ENCODE measurements around the gene TAF9B. TPM values are rescaled to one million over a fixed set of nuclear protein-coding genes. Genes with fewer than 3 reads are reported as not detected.
A peak's percentile ranks its signal among the peaks of the same experiment; 100 is the strongest.
"Not testable (repeated sequence)": the region's sequence is repeated elsewhere in the genome, so short reads cannot be mapped to it uniquely, and the experiment has no call there.

The TAF9B gene
- total RNA-seq, 1 experiment from 2014 or later, result 19.3 TPM

GRCh38 chrX:78123190-78123589 is 16.3 kb downstream of the TAF9B start:
- in situ Hi-C loops (cut with HindIII; ENCODE audit: low pct_unique_long_range_greater_than_20kb, low sequenced_read_pairs), result no loop called here
- DNase-seq (ENCODE audit: low read depth, low spot score), result no peak

- no peak for DNase-seq (ENCODE audit: low read depth, low spot score)
- in situ Hi-C loops (cut with HindIII; ENCODE audit: low pct_unique_long_range_greater_than_20kb, low sequenced_read_pairs), result no loop called here
These were observed 19.8 kb downstream of the TAF9B start for GRCh38 chrX:78119521-78120227.

GRCh38 chrX:78118628-78119027 is 20.8 kb downstream of the TAF9B start:
- no peak for DNase-seq (ENCODE audit: low read depth, low spot score)
- in situ Hi-C loops (cut with HindIII; ENCODE audit: low pct_unique_long_range_greater_than_20kb, low sequenced_read_pairs), result no loop called here

GRCh38 chrX:78116766-78117165 is 22.7 kb downstream of the TAF9B start:
- DNase-seq (ENCODE audit: low read depth, low spot score), result no peak
- in situ Hi-C loops (cut with HindIII; ENCODE audit: low pct_unique_long_range_greater_than_20kb, low sequenced_read_pairs), result no loop called here

GRCh38 chrX:78116365-78116764 is 23.1 kb downstream of the TAF9B start:
- in situ Hi-C loops (cut with HindIII; ENCODE audit: low pct_unique_long_range_greater_than_20kb, low sequenced_read_pairs), result no loop called here
- no peak for DNase-seq (ENCODE audit: low read depth, low spot score)

- no peak for DNase-seq (ENCODE audit: low read depth, low spot score)
- in situ Hi-C loops (cut with HindIII; ENCODE audit: low pct_unique_long_range_greater_than_20kb, low sequenced_read_pairs), result no loop called here
These were observed 28.1 kb downstream of the TAF9B start for GRCh38 chrX:78111140-78111931.

GRCh38 chrX:78109458-78109857 is 30.0 kb downstream of the TAF9B start:
- no peak for DNase-seq (ENCODE audit: low read depth, low spot score)
- in situ Hi-C loops (cut with HindIII; ENCODE audit: low pct_unique_long_range_greater_than_20kb, low sequenced_read_pairs), result no loop called here

- no peak for DNase-seq (ENCODE audit: low read depth, low spot score)
- in situ Hi-C loops (cut with HindIII; ENCODE audit: low pct_unique_long_range_greater_than_20kb, low sequenced_read_pairs), result no loop called here
These were observed 32.8 kb downstream of the TAF9B start for GRCh38 chrX:78106651-78106986.

- in situ Hi-C loops (cut with HindIII; ENCODE audit: low pct_unique_long_range_greater_than_20kb, low sequenced_read_pairs), result no loop called here
- DNase-seq (ENCODE audit: low read depth, low spot score), result peak; percentile 38
These were observed 33.4 kb downstream of the TAF9B start for GRCh38 chrX:78105944-78106650.

- in situ Hi-C loops (cut with HindIII; ENCODE audit: low pct_unique_long_range_greater_than_20kb, low sequenced_read_pairs), result no loop called here
- DNase-seq (ENCODE audit: low read depth, low spot score), result peak; percentile 57
These were observed 34.8 kb downstream of the TAF9B start for GRCh38 chrX:78104447-78105176.

GRCh38 chrX:78103623-78104446 is 35.6 kb downstream of the TAF9B start, which contains the start of gene PGK1:
TSS of gene PGK1 (plus strand) at chrX:78104248. CDS start at chrX:78104341, 93 bp downstream.
- in situ Hi-C loops (cut with HindIII; ENCODE audit: low pct_unique_long_range_greater_than_20kb, low sequenced_read_pairs), result no loop called here
- peak; percentile 95 for DNase-seq (ENCODE audit: low read depth, low spot score)

- DNase-seq (ENCODE audit: low read depth, low spot score), result no peak
- in situ Hi-C loops (cut with HindIII; ENCODE audit: low pct_unique_long_range_greater_than_20kb, low sequenced_read_pairs), result no loop called here
These were observed 36.3 kb downstream of the TAF9B start for GRCh38 chrX:78103001-78103622.

- in situ Hi-C loops (cut with HindIII; ENCODE audit: low pct_unique_long_range_greater_than_20kb, low sequenced_read_pairs), result no loop called here
- DNase-seq (ENCODE audit: low read depth, low spot score), result peak; percentile 34
These were observed 37.4 kb downstream of the TAF9B start for GRCh38 chrX:78102091-78102490.

- in situ Hi-C loops (cut with HindIII; ENCODE audit: low pct_unique_long_range_greater_than_20kb, low sequenced_read_pairs), result no loop called here
- DNase-seq (ENCODE audit: low read depth, low spot score), result no peak
These were observed 41.3 kb downstream of the TAF9B start for GRCh38 chrX:78098108-78098507.

- DNase-seq (ENCODE audit: low read depth, low spot score), result peak; percentile 55
- in situ Hi-C loops (cut with HindIII; ENCODE audit: low pct_unique_long_range_greater_than_20kb, low sequenced_read_pairs), result no loop called here
These were observed 47.2 kb downstream of the TAF9B start for GRCh38 chrX:78092296-78092695.

- in situ Hi-C loops (cut with HindIII; ENCODE audit: low pct_unique_long_range_greater_than_20kb, low sequenced_read_pairs); DNase-seq (ENCODE audit: low read depth, low spot score): not testable (repeated sequence)
These were observed 58.0 kb downstream of the TAF9B start for GRCh38 chrX:78081413-78081812.

Measured in SK-MEL-5 (cell line).